ENCODE results near the gene PTPMT1.

GRCh38 chr11:47593934-47594855 lies 28.8 kb downstream of the PTPMT1 start, which contains the start of gene C1QTNF4:
- TF ChIP-seq CTCF (IDR thresholded peaks at IDR 0.05) (no peak), EZH2phosphoT487 (IDR thresholded peaks at IDR 0.05) (no peak)

Data from neural progenitor cell (in vitro differentiated cells).